DND-41 (cell line): ENCODE data around the gene STKLD1.

Source experiments
- CTCF ChIP-seq: IDR thresholded peaks from 2 replicates; pipeline ENCODE4 v1.5.1; 2012; ENCODE audit warnings: borderline replicate concordance, low read length, moderate library complexity, mild to moderate bottlenecking; ENCODE audit not compliant: poor library complexity, severe bottlenecking; ENCODE audit errors: extremely low read depth
- EZH2 ChIP-seq: IDR thresholded peaks from 3 replicates; pipeline ENCODE4 v1.6.1; 2012; ENCODE audit warnings: borderline replicate concordance, low read depth, mild to moderate bottlenecking, moderate library complexity, low read length, inconsistent platforms; ENCODE audit not compliant: severe bottlenecking

DNA sequence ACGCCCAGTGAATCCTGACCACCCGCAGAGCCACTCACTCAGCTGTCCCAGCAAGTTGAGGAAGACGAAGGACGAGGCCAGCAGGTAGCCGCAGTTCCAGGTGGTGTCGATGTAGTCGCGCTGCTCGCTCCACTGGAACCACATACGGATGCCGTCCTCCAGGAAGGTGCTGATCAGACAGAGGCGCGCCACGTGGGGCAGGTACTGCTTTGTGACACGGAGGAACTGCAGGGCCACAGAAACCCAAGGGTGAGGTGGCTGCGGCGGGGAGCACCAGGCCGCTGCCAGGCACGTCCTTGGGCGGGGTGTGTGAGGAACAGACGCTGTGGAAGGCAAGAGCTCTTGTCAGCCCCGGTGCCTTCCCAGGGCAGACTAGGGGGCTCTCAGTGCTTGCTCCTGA is 8.9 kb upstream of the STKLD1 start:
- TF ChIP-seq CTCF, result no peak
- no peak for TF ChIP-seq EZH2
